MM.1S (cell line): ENCODE measurements around the gene CASZ1.

Experiments used
- EZH2 ChIP-seq: fragments of 300-600 bp; sonication (generic); optimal IDR thresholded peaks from 2 replicates; pipeline ENCODE3; 2017; ENCODE audit warnings: low read depth, mild to moderate bottlenecking, antibody characterized with exemption, low read length, mixed read lengths
- EZH2phosphoT487 ChIP-seq: fragments of 300-600 bp; sonication (generic); IDR thresholded peaks from 2 replicates; pipeline ENCODE4 v1.6.1; 2018; ENCODE audit warnings: antibody characterized with exemption, low read length
- TF ChIP-seq, protein P1 (sequence below): fragments of 300-600 bp; sonication (generic); IDR thresholded peaks from 2 replicates; pipeline ENCODE4 v1.5.1; 2016; ENCODE audit warnings: antibody characterized with exemption, low read length, mixed read lengths

GRCh38 chr1:10833630-10834557 lies 37.4 kb upstream of the CASZ1 start:
- TF ChIP-seq, protein P1, sequence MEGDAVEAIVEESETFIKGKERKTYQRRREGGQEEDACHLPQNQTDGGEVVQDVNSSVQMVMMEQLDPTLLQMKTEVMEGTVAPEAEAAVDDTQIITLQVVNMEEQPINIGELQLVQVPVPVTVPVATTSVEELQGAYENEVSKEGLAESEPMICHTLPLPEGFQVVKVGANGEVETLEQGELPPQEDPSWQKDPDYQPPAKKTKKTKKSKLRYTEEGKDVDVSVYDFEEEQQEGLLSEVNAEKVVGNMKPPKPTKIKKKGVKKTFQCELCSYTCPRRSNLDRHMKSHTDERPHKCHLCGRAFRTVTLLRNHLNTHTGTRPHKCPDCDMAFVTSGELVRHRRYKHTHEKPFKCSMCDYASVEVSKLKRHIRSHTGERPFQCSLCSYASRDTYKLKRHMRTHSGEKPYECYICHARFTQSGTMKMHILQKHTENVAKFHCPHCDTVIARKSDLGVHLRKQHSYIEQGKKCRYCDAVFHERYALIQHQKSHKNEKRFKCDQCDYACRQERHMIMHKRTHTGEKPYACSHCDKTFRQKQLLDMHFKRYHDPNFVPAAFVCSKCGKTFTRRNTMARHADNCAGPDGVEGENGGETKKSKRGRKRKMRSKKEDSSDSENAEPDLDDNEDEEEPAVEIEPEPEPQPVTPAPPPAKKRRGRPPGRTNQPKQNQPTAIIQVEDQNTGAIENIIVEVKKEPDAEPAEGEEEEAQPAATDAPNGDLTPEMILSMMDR: no peak
- TF ChIP-seq EZH2 (no peak), EZH2phosphoT487 (no peak)
